ENCODE measurements around the gene SRD5A1.
"Not testable (repeated sequence)": the region's sequence is repeated elsewhere in the genome, so short reads cannot be mapped to it uniquely, and the experiment has no call there.

The SRD5A1 gene

GRCh38 chr5:6644794-6645241 lies 11.6 kb downstream of the SRD5A1 start:
- DNase-seq (ENCODE audit: low spot score) = no peak

GRCh38 chr5:6645571-6646362 lies 12.5 kb downstream of the SRD5A1 start:
- not testable (repeated sequence) for DNase-seq (ENCODE audit: low spot score)

DNA sequence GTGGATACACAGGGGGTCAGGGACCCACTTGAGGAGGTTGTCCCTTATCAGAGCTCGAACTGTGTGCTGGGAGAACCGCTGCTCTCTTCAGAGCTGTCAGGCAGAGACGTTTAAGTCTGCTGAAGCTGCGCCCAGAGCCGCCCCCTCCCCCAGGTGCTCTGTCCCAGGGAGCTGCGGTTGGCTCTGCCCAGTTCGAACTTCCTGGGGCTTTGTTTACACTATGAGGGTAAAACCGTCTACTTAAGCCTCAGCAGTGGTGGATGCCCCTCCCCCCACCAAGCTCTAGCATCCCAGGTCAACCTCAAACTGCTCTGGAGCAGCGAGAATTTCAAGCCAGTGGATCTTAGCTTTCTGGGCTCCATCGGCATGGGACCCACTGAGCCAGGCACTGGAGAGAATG lies 15.9 kb downstream of the SRD5A1 start:
- no peak for DNase-seq (ENCODE audit: low spot score)

- DNase-seq (ENCODE audit: low spot score) = no peak
Observed at GRCh38 chr5:6649681-6650080, 16.4 kb downstream of the SRD5A1 start.

DNA sequence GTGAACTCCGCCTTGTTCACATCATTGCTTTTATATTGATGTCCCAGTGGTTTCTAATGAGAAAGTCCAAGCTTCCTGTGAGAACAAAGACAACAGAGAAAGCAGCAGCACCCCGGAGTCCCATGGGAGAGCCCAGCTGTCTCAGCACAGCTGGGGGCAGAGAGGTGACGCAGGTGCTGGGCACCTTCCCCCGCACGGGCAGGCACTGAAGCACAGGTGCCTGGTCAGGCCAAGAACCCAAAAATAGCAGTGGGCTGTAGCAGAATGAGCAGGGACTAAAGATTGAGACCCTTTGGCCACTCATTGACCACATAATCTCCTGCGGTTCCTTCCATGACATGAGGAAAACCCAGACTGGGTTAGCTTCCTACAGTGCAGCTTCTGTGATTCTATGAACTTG lies 18.8 kb downstream of the SRD5A1 start:
- no peak for DNase-seq (ENCODE audit: low spot score)

GRCh38 chr5:6655432-6655831 lies 22.2 kb downstream of the SRD5A1 start:
- DNase-seq (ENCODE audit: low spot score) = no peak

DNA sequence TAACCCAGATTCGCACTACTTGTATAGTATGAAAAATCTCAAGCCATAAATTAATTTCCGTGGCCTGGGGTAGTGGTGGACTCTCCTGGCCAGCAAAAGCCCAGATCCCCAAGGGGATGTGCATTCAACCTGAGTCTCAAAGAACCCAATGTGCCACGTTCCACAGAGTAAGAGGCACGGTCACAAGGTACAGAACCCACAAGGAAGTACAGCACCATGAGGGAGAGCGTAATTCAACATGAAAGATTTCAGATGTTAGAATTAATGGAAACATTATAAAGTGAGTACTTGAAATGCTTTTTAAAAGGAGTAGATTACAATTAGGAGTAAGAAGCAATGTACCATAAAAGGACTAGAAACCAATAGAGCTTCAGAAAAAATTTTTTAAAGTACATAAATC lies 23.4 kb downstream of the SRD5A1 start:
- DNase-seq (ENCODE audit: low spot score) = no peak

GRCh38 chr5:6659941-6660684 lies 26.9 kb downstream of the SRD5A1 start:
- no peak for DNase-seq (ENCODE audit: low spot score)

DNA sequence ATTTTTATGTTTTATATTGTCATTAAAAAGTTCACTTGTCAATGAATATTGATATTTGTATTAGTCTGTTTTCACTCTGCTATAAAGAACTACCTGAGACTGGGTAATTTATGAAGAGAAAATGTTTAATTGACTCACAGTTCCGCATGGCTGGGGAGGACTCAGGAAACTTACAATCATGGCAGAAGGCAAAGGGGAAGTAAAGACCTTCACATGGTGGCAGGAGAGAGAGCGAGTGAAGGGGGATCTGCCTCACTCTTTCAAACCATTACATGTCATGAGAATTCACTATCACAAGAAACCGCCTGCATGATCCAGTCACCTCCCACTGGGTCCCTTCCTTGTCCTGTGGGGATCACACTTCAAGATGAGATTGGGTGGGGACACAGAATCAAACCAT lies 27.4 kb downstream of the SRD5A1 start:
- DNase-seq (ENCODE audit: low spot score) = no peak

- no peak for DNase-seq (ENCODE audit: low spot score)
Observed at GRCh38 chr5:6666762-6667161, 33.5 kb downstream of the SRD5A1 start.

- no peak for DNase-seq (ENCODE audit: low spot score)
Observed at GRCh38 chr5:6667648-6668047, 34.4 kb downstream of the SRD5A1 start.

DNA sequence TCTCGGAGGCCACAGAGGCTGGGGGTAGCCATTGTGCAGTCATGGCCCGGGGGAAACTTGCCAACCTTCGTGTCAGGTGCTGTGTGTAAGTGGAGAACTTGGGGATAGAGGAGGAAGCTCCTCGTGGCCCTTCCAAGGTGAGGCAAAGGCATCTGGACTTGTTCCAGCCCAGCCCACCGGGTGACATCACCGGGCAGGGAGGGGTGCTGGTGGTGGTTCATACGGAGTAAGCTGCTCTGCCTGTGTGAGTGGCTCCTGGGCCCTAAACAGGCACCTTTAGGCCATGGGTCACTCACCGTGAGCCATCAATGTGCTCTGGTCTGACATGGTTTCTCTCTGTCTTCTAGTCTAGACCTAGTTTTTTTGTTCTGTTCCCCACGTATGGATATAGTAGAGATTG lies 35.5 kb downstream of the SRD5A1 start:
- not testable (repeated sequence) for DNase-seq (ENCODE audit: low spot score)

DNA sequence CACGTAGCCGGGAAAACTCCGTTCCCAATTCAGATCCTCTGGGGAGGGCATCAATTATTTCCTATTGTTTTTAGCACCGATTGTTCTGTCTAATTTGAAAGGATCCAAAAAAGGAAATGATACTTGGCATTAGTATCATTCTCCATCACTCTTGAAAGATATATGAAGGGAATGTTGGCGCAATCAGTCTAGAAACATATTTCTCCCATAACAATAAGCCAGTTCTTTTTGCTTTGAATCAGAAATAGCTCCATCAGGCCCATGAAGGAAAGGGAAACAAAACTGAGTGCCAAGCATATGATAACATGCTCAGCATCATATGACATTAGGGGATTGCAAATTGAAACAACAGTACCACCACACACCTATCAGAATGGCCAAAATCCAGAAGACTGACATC lies 39.8 kb downstream of the SRD5A1 start:
- no peak for DNase-seq (ENCODE audit: low spot score)

- no peak for DNase-seq (ENCODE audit: low spot score)
Observed at GRCh38 chr5:6673963-6674362, 40.7 kb downstream of the SRD5A1 start.

- DNase-seq (ENCODE audit: low spot score) = no peak
Observed at GRCh38 chr5:6674421-6674820, 41.2 kb downstream of the SRD5A1 start.

DNA sequence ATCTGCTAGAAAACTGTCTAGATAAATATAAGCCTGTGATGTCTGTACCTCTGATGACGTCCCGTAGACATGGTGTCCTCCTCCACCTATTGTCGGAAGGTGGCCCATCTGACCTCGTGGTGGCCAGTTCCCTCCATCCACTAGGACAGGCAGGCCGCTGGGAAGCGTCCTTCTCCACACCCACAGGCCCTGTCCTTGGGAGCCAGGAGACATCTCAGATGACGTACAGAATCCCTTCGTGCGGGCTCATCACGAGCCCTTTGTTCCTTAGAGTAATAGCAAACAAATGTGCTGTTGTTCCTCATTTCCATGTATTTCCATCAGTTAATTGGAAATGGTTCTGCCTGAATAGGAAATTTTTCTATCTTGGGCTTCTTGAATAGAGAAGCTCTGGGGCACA lies 41.6 kb downstream of the SRD5A1 start:
- no peak for DNase-seq (ENCODE audit: low spot score)

DNA sequence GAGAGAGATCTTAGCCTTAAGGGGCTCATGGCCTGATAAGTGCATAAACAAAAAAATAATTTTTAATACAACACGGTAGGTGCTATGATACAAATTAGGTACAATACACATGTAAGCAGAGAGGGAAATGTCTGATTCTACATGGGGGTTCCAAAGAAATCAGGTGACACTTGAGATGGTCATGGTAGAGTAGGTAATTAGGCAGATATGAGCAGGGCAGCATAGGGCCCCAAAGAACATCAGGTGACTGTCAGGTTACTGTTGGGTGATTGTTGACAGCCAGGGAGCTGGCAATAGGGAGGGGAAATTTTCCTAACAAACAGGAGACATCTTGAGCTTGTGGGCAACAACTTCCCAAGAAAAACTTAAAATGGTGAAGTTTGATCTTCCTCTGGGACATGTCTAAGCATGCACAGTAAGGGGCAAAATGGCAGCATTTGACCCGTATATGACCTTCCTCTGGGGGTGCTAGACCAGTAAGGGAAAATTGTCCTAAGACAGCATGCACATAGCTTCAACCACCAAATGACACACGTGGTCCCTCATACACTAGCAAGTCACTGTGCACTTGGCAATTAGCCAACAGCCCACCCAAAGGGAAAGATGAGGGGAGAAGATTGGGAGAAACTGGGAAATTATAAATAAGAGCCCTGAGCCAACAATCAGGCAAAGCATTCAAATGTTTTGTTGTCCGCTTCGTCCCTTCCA lies 42.7 kb downstream of the SRD5A1 start:
- no peak for DNase-seq (ENCODE audit: low spot score)

DNA sequence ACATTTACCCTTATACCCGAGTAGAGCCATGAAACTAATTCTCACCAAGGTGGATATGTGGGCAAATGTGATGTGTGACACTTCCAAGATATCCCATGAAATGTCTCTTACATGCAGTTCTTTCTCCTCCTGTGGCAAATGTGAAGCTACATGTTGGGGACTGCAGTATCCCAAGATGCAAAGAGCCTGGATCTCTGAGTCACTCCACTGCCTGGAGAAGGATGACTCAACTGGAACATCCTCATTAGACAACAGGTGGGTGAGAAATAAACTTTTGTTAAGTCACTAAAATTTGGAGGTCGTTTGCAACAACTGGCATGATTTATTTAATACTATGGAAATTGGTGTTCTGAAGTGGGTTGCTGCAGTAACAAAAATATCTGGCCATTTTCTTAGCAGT lies 43.5 kb downstream of the SRD5A1 start:
- no peak for DNase-seq (ENCODE audit: low spot score)

GRCh38 chr5:6678385-6678784 lies 45.1 kb downstream of the SRD5A1 start:
- no peak for DNase-seq (ENCODE audit: low spot score)

GRCh38 chr5:6680922-6681321 lies 47.7 kb downstream of the SRD5A1 start:
- no peak for DNase-seq (ENCODE audit: low spot score)

DNA sequence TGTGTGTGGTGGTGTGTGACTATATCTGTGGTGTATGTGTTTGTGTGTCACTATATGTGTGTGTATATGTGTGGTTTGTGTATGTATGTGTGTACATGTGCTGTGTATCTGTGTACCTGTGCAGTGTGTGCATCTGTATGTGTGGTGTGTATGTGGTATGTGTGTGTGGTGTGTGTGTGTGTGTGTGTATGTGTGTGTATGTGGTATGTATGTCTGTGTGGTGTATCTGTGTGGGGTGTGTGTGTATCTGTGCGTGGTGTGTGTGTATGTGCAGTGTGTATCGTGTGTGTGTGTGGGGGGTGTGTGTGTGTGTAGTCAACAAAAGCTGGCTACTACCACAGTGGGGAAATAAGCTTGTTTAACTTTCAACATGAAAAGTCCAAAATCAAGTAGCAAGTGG lies 48.4 kb downstream of the SRD5A1 start:
- DNase-seq (ENCODE audit: low spot score) = no peak

DNA sequence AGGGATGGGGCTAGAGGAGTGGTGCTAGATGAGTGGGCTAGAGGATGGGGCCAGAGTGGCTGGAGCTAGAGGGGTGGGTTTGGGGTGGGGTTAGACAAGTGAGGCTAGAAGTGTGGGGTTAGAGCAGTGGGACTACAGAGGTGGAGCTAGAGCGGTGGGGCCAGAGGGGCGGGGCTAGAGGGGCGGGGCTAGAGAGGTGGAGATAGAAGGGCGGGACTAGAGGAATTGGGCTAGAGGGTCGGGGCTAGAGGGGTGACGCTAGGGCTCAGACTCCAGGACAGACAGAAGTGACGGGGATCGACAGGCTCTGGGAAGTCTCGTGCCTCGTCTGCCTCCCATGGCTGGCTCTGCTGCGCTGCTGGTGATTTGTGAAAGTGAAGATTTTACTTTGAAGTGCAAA lies 49.0 kb downstream of the SRD5A1 start:
- DNase-seq (ENCODE audit: low spot score) = no peak

GRCh38 chr5:6683241-6683640 lies 50.0 kb downstream of the SRD5A1 start:
- no peak for DNase-seq (ENCODE audit: low spot score)
